Subcutaneous abdominal adipose tissue (tissue), 5 donors: ENCODE measurements around the gene AACS.
"Not testable (repeated sequence)": the region's sequence is repeated elsewhere in the genome, so short reads cannot be mapped to it uniquely, and the experiment has no call there.

Experiments used
- H3K27ac ChIP-seq: one replicate; pipeline ENCODE4 v1.7.0; 2013; ENCODE audit warnings: low read depth, mild to moderate bottlenecking, inconsistent platforms, low read length, moderate library complexity
- H3K27me3 ChIP-seq, 5 donors: one replicate each; pipeline ENCODE4 v1.7.0; 2013; ENCODE audit warnings: low read length in 5 of 5, inconsistent platforms in 1 of 5; ENCODE audit not compliant: control insufficient read depth in 5 of 5, insufficient read depth in 4 of 5
- H3K36me3 ChIP-seq, 5 donors: one replicate each; pipeline ENCODE4 v1.7.0; 2013; ENCODE audit warnings: low read length in 5 of 5; ENCODE audit not compliant: control insufficient read depth in 5 of 5, insufficient read depth in 5 of 5
- H3K4me1 ChIP-seq, 5 donors: one replicate each; pipeline ENCODE4 v1.7.0; 2013; ENCODE audit warnings: low read length in 5 of 5, mild to moderate bottlenecking in 3 of 5, moderate library complexity in 1 of 5; ENCODE audit not compliant: control insufficient read depth in 5 of 5, insufficient read depth in 5 of 5
- H3K4me3 ChIP-seq, 5 donors: one replicate each; pipeline ENCODE4 v1.7.0; 2013; ENCODE audit warnings: low read length in 5 of 5, low read depth in 1 of 5
- H3K9ac ChIP-seq, 5 donors: one replicate each; pipeline ENCODE4 v1.7.0; 2013; ENCODE audit warnings: low read length in 5 of 5, mild to moderate bottlenecking in 4 of 5, moderate library complexity in 3 of 5
- H3K9me3 ChIP-seq, 5 donors: one replicate each; pipeline ENCODE4 v1.7.0; 2013; ENCODE audit warnings: low read length in 5 of 5; ENCODE audit not compliant: control insufficient read depth in 5 of 5
- donor health status: healthy.
- donor health status: healthy.
- donor health status: healthy.
- donor health status: healthy.
- donor health status: healthy.

AACS gene

DNA sequence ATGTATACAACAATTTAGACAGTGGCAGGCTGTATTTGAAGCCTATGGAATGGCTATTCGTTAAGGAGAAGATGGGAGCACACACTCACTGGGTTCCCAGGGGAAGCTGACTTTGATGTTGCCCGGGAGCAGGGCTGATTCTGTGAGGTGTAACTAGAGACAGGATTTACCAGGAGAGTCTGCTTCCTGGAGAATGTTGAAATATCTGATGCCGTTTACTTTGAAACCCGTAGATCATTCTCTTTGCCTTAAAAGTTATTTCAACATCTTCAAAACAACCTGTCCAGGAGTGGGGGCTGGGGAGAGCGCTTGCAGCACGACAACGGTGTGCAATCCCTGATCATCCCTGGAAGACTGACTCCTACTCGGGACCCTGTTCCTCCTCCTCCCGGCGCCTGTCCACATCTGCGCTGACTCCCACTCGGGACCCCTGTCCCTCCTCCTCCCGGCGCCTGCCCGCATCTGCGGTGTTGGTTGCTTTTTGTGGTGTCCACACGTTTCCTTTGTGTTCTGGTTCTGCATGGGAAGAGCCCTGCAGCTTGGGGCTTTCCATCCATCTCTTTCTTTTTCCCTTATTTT, 72.6 kb downstream of the AACS start:
- Histone ChIP-seq H3K4me1 (peaks cover 0 to 7% (median 3%) of the 10 kb centered on the region in 5 donors), H3K4me3 (no peak overlapping the region), H3K9me3 (no peaks in the 10 kb centered on the region), H3K27ac (no peak overlapping the region), H3K27me3 (no peaks in the 10 kb centered on the region), H3K36me3 (peaks cover 0 to 60% (median 29%) of the 10 kb centered on the region in 5 donors), H3K9ac (no peak overlapping the region)

GRCh38 chr12:125140279-125141209, 75.3 kb downstream of the AACS start:
- Histone ChIP-seq H3K36me3 (peaks cover 0 to 33% (median 9%) of the 10 kb centered on the region in 5 donors), H3K27me3 (no peaks in the 10 kb centered on the region), H3K4me1 (peaks cover 2 to 14% (median 9%) of the 10 kb centered on the region in 5 donors), H3K9ac (no peak overlapping the region), H3K27ac (peak overlapping the region; percentile 16), H3K9me3 (no peaks in the 10 kb centered on the region), H3K4me3 (no peak overlapping the region)

GRCh38 chr12:125141210-125141573, 76.0 kb downstream of the AACS start:
- not testable (repeated sequence) for H3K9ac ChIP-seq, H3K4me3 ChIP-seq, H3K27ac ChIP-seq, H3K27me3 ChIP-seq, H3K9me3 ChIP-seq
- H3K36me3 ChIP-seq = peaks cover 0 to 28% (median 7%) of the 10 kb centered on the region in 5 donors
- peaks cover 2 to 14% (median 9%) of the 10 kb centered on the region in 5 donors for H3K4me1 ChIP-seq

DNA sequence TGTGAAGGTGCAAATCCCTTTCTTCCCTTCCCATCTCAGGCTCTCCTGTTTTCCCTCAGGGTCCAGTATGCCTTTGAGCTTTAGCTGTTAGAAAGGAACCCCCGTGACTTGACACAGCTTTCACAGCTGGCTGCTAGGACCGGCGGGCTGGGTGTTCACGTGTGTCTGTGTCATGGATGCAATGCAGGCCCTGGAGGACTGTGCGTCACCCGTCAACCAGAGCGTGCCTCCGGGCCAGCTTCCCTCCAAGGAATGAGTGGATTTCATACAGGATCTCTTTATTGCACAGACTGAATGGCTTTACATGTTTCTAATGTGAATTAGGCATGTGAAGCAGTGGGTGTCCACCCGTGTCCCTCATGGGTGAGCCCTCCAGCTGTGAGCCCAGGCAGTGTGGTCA, 77.4 kb downstream of the AACS start:
- H3K4me1 ChIP-seq = peaks cover 2 to 14% (median 9%) of the 10 kb centered on the region in 5 donors
- no peak overlapping the region for H3K27ac ChIP-seq
- no peak overlapping the region for H3K9ac ChIP-seq
- H3K27me3 ChIP-seq = no peaks in the 10 kb centered on the region
- peaks cover 0 to 16% (median 0%) of the 10 kb centered on the region in 5 donors for H3K36me3 ChIP-seq
- no peak overlapping the region for H3K4me3 ChIP-seq
- no peaks in the 10 kb centered on the region for H3K9me3 ChIP-seq

GRCh38 chr12:125143491-125143890, 78.3 kb downstream of the AACS start:
- Histone ChIP-seq H3K4me1 (peaks cover 2 to 14% (median 9%) of the 10 kb centered on the region in 5 donors), H3K27ac (no peak overlapping the region), H3K9ac (no peak overlapping the region), H3K27me3 (no peaks in the 10 kb centered on the region), H3K9me3 (no peaks in the 10 kb centered on the region), H3K4me3 (no peak overlapping the region), H3K36me3 (peaks cover 0 to 11% (median 0%) of the 10 kb centered on the region in 5 donors)

DNA sequence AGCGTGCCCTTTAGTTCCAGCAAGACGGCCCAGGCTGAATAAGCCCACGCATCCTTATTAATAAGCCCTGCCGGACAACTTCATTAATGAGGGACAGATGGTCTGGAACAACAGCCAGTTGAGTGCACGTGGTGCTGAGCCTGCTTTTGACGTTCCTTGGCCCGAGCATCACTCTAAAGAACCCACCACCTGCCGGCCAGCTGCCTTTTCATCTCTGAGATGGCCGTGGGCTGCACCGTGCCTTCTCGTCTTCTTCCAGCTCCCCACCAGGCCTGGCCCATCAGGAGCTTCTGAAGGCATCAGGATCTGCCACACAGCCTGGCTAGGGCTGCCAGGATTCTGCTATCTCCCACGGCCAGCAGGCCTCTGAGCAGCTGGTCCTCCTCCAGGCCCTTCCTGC, 80.0 kb downstream of the AACS start:
- Histone ChIP-seq H3K27me3 (no peaks in the 10 kb centered on the region), H3K4me3 (no peak overlapping the region), H3K9ac (no peak overlapping the region), H3K27ac (no peak overlapping the region), H3K9me3 (no peaks in the 10 kb centered on the region), H3K4me1 (peaks cover 2 to 14% (median 9%) of the 10 kb centered on the region in 5 donors), H3K36me3 (peaks cover 0 to 3% (median 0%) of the 10 kb centered on the region in 5 donors)

DNA sequence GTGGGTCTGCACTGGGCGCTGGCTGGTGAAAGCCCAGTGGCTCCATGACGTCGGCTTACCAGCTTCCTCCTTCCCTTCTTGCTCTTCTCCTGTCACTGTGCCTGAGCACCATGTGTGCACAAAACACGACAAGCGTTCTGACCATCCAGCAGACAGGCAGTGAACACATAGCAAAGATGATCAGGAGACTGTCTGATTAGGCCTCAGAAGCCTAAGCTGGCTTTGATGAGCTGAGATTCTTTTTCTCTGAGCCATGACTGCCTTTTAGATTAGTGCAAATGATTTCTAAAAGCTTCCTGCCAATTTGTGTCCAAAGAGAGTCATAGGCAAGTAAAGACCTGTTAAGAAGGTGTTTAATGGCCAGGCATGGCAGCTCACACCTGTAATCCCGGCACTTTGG, 83.1 kb downstream of the AACS start:
- H3K4me1 ChIP-seq = peaks cover 0 to 8% (median 4%) of the 10 kb centered on the region in 5 donors
- H3K9ac ChIP-seq = no peak overlapping the region
- H3K4me3 ChIP-seq = no peak overlapping the region

DNA sequence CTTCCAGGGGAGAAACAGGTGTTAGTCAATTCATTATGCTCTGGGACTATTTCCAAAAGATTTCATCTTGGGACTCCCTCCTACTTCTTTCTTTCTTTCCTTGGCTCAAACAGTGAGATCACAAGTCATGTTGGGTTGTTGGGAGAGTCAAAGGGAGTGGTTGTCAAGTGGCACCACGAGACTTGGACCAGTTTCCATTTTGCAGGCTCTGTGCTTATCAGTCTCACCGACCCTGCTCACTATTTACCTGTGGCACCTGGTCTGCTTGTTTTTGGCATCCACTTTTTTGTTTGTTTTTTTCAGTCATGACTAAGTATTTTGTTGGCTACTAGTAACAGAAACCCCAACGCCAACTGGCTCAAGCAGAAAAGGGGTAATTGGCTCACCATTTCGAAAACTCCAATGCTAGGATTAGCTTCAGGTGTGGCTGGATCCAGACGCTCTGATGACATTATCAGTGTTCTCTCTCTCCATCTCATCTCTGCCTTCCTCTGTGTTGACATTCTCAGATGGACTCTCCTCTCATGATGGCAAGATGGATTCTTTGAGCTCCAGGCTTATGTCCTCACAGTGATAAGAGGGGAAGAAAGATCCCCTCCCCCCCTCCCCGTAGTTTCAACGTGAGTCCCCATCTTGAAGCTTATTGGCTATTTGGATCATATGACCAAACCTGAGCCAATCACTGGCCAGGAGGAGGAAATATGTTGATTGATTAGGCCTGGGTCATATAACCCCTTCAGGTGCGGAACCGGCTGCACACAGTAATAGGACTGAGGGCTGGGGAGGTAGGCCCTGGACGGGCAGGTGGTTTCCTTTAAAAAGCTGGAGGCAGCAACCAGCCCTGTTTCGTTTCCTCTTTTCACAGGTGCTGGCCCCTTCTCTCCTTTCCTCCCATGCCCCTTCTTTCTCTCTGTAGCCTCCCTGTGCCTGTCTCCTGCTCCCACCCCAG, 84.2 kb downstream of the AACS start:
- no peaks in the 10 kb centered on the region for H3K9me3 ChIP-seq
- H3K27me3 ChIP-seq = no peaks in the 10 kb centered on the region
- H3K4me1 ChIP-seq = no peaks in the 10 kb centered on the region
- H3K9ac ChIP-seq = no peak overlapping the region
- no peaks in the 10 kb centered on the region for H3K36me3 ChIP-seq
- no peak overlapping the region for H3K27ac ChIP-seq
- H3K4me3 ChIP-seq = no peak overlapping the region

More for the DNA sequence above, 83.1 kb downstream of the AACS start:
- no peaks in the 10 kb centered on the region for H3K9me3 ChIP-seq
- H3K27ac ChIP-seq = no peak overlapping the region
- no peaks in the 10 kb centered on the region for H3K36me3 ChIP-seq
- no peaks in the 10 kb centered on the region for H3K27me3 ChIP-seq

- Histone ChIP-seq H3K36me3 (no peaks in the 10 kb centered on the region), H3K4me1 (no peaks in the 10 kb centered on the region), H3K9me3 (no peaks in the 10 kb centered on the region), H3K27me3 (no peaks in the 10 kb centered on the region), H3K9ac (no peak overlapping the region), H3K4me3 (no peak overlapping the region), H3K27ac (no peak overlapping the region)
Measured at GRCh38 chr12:125151284-125151683, 86.0 kb downstream of the AACS start.
